Inflammatory macrophage treated with lipopolysaccharide for 1 hour (primary cell): ENCODE results near the gene PCCA.
"Not testable (repeated sequence)": the region's sequence is repeated elsewhere in the genome, so short reads cannot be mapped to it uniquely, and the experiment has no call there.

Source experiments
- DNase-seq, 2 donors: peaks; one replicate each; pipeline ENCODE4 v3.0.0-alpha.2; 2020 to 2022

The PCCA gene

GRCh38 chr13:100513987-100514670 is 425.2 kb downstream of the PCCA start:
- no peak for DNase-seq

- peak; percentile 46 to 87 for DNase-seq
These were observed 426.0 kb downstream of the PCCA start for GRCh38 chr13:100514788-100515409.

DNA sequence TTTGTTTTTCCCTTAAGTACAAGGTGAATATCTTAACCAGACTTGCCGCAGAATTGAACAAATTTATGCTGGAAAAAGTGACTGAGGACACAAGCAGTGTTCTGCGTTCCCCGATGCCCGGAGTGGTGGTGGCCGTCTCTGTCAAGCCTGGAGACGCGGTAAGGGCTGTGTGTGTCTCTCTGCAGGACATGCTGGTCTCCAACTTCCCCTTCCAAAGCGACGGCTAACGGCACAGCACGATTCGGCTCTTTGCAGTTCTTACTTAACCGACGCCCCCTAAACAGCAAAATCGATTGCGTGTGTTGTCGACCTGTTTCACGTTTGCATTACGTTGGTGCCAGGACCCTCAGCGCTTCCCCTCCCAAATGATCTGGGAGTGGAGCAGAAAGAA is 426.5 kb downstream of the PCCA start:
- no peak for DNase-seq

DNA sequence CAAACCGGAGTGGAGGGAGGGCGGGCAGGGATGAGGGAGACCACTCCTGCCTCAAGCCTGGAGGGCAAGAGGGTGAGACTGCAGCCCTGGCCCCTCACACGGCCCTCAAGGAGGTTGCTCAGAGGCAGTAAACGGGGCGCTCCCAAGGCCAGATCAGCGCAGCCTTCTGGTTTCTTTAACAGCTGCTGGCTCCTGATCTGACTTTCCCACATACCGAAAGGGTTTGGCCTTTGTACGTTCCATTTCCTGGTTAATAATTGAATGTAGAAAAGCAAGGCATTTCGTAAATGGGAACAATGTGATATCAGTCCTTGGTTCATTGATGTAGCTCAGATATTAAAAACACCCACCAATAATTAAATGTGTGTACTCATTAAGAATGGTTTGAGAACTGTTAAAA is 428.2 kb downstream of the PCCA start:
- no peak for DNase-seq

DNA sequence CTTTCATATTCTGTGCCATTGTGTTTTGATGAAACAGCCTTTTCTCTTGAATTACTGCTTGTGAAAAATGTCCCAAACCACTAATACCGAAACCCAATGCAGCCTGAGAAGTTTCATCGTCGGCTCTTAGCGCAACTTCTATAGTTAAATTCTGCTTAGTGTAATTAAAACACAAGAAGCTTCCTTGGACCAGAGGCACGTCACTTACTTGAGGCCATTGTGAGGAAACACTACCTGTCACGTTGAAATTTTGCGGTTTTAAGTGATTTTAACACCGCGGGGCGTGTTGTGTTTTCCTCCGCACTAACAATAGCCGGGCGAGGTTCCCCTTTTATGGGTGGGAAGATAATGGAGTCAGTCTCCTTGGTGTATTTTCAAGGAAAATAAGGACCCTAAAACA is 428.8 kb downstream of the PCCA start:
- no peak for DNase-seq

- no peak for DNase-seq
These were observed 429.6 kb downstream of the PCCA start for GRCh38 chr13:100518394-100519062.

GRCh38 chr13:100519626-100520025 is 430.7 kb downstream of the PCCA start:
- DNase-seq = no peak

GRCh38 chr13:100520936-100521850 is 432.3 kb downstream of the PCCA start:
- no peak for DNase-seq

DNA sequence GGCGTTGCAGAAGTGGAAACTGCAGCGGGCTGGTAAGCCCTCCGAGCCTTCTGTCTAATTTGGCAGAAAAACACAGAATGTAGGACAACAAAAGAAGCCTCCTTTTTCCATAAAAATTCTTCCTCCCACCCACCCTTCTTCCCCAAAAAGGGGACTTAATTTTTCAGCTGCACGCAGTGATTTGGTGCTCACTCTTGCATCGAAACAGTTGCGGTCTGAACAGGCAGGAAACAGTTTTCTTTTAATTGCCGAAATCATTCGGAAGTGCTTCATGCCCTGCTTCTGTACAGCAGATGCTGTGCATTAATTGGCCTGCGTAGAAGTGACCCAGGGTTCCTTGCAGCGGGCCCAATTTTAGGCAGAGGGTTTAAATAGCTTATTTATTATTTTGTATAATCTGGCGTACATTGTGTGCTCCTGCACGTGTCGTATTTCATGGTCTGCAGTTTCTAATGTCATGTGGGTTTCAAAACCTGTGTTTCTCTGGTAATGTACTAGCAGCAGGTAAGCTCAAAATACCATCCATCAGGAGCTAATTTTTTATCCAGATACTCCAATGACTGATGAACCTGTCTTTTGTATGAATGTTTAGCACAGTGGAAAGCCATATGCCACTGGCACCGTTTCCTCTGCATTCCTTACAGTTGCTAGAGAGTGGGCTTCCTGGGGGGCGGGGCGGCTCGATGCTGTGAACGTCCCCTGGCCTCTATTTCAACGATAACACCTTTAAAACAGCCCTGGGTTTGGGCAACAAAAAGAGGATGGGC is 433.1 kb downstream of the PCCA start:
- DNase-seq = no peak

DNA sequence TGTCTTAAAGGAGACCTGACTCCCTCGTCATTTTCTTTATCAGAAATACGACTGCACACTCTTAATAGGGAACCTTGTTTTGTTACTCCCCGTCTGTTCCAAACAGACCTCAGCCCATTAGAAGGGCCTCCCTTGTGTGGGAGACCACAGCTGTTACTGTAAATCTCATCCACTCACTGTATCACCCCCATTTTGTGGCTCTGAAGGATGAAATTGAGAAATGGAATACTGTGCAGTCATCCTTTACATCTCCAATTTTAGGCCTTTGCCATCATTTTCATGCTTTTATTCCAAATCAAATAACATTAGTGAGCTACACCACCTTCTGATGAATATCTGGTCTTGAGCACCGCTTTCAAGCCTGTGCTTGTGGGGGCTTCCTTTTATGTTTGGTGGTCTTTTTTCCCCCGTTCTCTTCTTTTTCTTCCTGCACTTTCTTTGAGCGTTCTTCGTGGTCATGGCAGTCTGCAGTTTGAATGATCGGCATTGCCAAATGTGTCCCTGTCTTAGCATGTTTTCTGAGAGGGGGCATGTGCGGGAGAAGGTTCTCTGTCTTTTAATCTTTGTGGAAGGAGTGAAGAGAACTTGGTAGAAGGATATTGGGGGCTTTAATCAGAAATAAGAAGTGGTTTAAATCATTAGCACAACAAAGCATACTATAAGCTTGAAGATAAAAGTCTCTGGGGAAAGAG is 433.9 kb downstream of the PCCA start:
- DNase-seq = no peak

DNA sequence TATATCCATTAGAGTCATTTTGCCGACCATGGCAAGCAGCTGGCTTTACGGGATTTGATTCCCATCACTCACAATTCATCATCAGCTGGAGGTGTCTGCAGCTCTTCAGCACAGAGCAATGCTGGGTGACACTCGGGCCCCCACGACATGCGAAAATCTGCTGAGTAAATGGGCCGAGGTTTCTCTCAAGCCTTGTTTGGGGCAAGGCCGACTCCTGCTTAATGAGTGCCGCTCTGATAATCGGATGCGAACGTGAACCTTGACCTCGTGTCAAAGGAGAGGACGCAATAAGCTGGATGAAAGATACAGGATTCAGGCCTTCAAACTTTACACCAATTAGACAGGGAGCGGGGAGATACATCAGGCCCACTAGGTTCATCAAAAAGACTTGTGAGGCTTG is 434.5 kb downstream of the PCCA start:
- no peak for DNase-seq

GRCh38 chr13:100523981-100524386 is 435.1 kb downstream of the PCCA start:
- DNase-seq = no peak

DNA sequence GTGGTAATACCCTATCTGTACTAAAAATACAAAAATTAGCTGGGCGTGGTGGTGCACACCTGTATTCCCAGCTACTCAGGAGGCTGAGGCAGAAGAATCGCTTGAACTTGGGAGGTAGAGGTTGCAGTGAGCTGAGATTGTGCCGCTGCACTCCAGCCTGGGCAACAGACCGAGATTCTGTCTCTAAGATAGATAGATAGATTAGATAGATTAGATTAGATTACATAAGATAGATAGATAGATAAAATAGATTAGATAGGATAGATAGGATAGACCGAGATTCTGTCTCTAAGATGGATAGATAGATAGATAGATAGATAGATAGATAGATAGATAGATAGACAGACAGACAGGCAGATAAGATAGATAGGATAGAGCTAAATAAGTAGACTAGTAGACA is 435.8 kb downstream of the PCCA start:
- not testable (repeated sequence) for DNase-seq

- peak in 1 of 2 donors; percentile 16 for DNase-seq
These were observed 436.8 kb downstream of the PCCA start for GRCh38 chr13:100525453-100526317.

- no peak for DNase-seq
These were observed 437.6 kb downstream of the PCCA start for GRCh38 chr13:100526318-100527000.

DNA sequence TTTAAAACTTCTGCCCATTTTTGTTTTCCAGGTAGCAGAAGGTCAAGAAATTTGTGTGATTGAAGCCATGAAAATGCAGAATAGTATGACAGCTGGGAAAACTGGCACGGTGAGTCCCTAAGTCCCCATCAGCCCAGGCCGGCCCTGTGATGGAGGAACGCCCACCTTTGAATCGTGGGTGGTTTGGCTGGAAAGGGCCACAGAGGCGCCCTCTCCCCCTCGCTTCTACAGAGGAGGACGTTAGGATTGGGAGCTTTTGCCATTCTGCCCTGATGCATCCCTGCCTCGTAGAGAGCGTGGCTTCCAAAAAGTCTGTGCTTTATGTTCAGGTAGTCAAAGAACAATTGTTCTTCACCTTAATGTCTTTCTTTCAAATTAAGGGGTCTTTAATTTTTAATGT is 438.8 kb downstream of the PCCA start:
- no peak for DNase-seq

- DNase-seq = no peak
These were observed 439.5 kb downstream of the PCCA start for GRCh38 chr13:100528353-100528752.

GRCh38 chr13:100528820-100529219 is 439.9 kb downstream of the PCCA start:
- no peak for DNase-seq

GRCh38 chr13:100529666-100530377 is 440.9 kb downstream of the PCCA start:
- no peak for DNase-seq
